Fibroblast of the conjunctiva (primary cell): Measurements from ENCODE around the gene AP4M1.

Source experiments
- DNase-seq: peaks from one replicate; pipeline ENCODE4 v3.0.0-alpha.2; 2010; ENCODE audit warnings: low read depth

The AP4M1 gene

GRCh38 chr7:100157334-100158228 is 56.1 kb downstream of the AP4M1 start:
- DNase-seq: no peak
